ENCODE measurements around the gene CSN3.
"Not testable (repeated sequence)": the region's sequence is repeated elsewhere in the genome, so short reads cannot be mapped to it uniquely, and the experiment has no call there.

Gene CSN3, protein sequence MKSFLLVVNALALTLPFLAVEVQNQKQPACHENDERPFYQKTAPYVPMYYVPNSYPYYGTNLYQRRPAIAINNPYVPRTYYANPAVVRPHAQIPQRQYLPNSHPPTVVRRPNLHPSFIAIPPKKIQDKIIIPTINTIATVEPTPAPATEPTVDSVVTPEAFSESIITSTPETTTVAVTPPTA

GRCh38 chr4:70242297-70242696, at the start of gene CSN3:
Gene CSN3 (plus strand): TSS chr4:70242597. CDS start chr4:70244820, 2,223 bp downstream.
- not testable (repeated sequence) for H3K4me3 Mint-ChIP-seq

DNA sequence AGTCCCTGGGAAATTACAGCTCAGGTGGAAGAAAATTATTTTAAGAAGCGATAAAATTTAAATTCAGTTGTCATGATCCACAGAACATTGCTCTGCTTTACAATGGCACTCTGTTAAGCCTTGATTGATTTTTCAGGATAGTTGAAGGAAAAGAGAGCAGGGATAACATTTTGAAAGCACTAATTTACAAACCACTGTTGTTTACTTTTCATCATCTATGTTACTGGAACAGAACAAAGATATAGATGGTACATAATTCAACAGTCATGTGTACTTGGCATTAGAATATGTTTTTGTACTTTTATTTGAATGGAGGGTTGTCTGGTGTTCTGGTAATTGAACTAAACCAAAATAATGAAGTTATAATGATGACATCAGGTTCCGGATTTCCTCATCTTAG, 49.5 kb upstream of the CSN3 start:
- H3K27me3 Mint-ChIP-seq: no peaks in the 10 kb centered on the region
- H3K4me1 Mint-ChIP-seq: no peaks in the 10 kb centered on the region
- H3K27ac Mint-ChIP-seq: no peak overlapping the region
- DNase-seq (no peak), ATAC-seq (no peak)
- no peaks in the 10 kb centered on the region for H3K9me3 Mint-ChIP-seq
- no peak overlapping the region for H3K4me3 Mint-ChIP-seq

More at GRCh38 chr4:70242297-70242696, at the start of gene CSN3:
- H3K9me3 Mint-ChIP-seq, H3K4me1 Mint-ChIP-seq, H3K27me3 Mint-ChIP-seq, H3K27ac Mint-ChIP-seq, ATAC-seq, DNase-seq: not testable (repeated sequence)

DNA sequence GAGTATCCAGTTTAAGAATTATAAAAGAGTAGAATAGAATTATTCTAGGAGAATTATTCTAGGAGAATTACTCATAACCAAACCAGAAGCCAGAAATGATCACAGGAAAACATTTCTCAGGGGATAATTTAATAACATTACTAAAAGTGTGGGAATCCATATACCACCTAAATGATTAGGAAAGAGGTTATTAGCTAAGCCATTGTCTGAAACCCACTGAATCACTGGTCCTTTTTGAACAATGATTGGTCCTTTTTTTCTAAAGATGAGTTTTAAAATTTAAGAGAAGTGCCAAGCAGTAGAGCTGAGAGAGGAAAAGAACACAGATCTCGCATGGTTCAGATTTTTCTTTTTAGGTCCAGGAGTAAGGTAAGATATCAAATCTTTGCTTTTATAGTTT, 47.0 kb upstream of the CSN3 start, which contains the start of gene ODAM:
ODAM (plus strand) TSS at position 301 of the 400 bp plus-strand sequence. CDS start 819 bp downstream, outside the sequence.
- H3K27me3 Mint-ChIP-seq: no peaks in the 10 kb centered on the region
- no peak within 1 kb of the TSS for H3K27ac Mint-ChIP-seq
- H3K4me1 Mint-ChIP-seq: no peaks in the 10 kb centered on the region
- no peaks in the 10 kb centered on the region for H3K9me3 Mint-ChIP-seq
- ATAC-seq (no peak), DNase-seq (no peak)
- H3K4me3 Mint-ChIP-seq: no peak within 1 kb of the TSS

- Mint-ChIP-seq H3K27ac (no peak overlapping the region), H3K9me3 (no peaks in the 10 kb centered on the region), H3K4me1 (no peaks in the 10 kb centered on the region), H3K27me3 (no peaks in the 10 kb centered on the region), H3K4me3 (no peak overlapping the region)
- ATAC-seq (no peak), DNase-seq (no peak)
Observed at GRCh38 chr4:70196857-70197256, 45.5 kb upstream of the CSN3 start.

- Mint-ChIP-seq H3K27ac (no peak overlapping the region), H3K4me3 (no peak overlapping the region), H3K27me3 (no peaks in the 10 kb centered on the region), H3K9me3 (no peaks in the 10 kb centered on the region), H3K4me1 (no peaks in the 10 kb centered on the region)
- ATAC-seq: no peak
- no peak for DNase-seq
Observed at GRCh38 chr4:70197842-70198241, 44.6 kb upstream of the CSN3 start.

GRCh38 chr4:70203601-70204000, 38.8 kb upstream of the CSN3 start:
- no peak overlapping the region for H3K27ac Mint-ChIP-seq
- H3K4me1 Mint-ChIP-seq: no peaks in the 10 kb centered on the region
- H3K27me3 Mint-ChIP-seq: no peaks in the 10 kb centered on the region
- H3K9me3 Mint-ChIP-seq: no peaks in the 10 kb centered on the region
- no peak overlapping the region for H3K4me3 Mint-ChIP-seq
- DNase-seq (no peak), ATAC-seq (no peak)

DNA sequence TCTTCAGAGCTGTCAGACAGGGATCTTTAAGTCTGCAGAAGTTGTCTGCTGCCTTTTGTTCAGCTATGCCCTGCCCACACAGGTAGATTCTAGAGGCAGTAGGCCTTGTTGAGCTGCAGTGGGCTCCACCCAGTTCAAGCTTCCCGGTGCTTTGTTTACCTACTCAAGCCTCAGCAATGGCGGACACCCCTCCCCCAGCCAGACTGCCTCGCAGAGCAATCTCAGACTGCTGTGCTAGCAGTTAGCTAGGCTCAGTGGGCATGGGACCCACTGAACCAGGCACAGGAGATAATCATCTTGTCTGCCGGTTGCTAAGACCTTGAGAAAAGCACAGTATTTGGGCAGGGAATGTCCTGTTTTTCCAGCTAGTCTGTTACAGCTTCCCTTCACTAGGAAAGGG, 29.6 kb upstream of the CSN3 start:
- H3K4me1 Mint-ChIP-seq, H3K9me3 Mint-ChIP-seq, H3K27me3 Mint-ChIP-seq, DNase-seq, ATAC-seq, H3K27ac Mint-ChIP-seq, H3K4me3 Mint-ChIP-seq: not testable (repeated sequence)

GRCh38 chr4:70216109-70216508, 26.3 kb upstream of the CSN3 start:
- DNase-seq, H3K4me3 Mint-ChIP-seq, H3K27ac Mint-ChIP-seq, ATAC-seq, H3K9me3 Mint-ChIP-seq, H3K27me3 Mint-ChIP-seq, H3K4me1 Mint-ChIP-seq: not testable (repeated sequence)

GRCh38 chr4:70216550-70216949, 25.8 kb upstream of the CSN3 start:
- not testable (repeated sequence) for H3K4me1 Mint-ChIP-seq, H3K27me3 Mint-ChIP-seq, H3K27ac Mint-ChIP-seq, H3K9me3 Mint-ChIP-seq, DNase-seq, ATAC-seq, H3K4me3 Mint-ChIP-seq

DNA sequence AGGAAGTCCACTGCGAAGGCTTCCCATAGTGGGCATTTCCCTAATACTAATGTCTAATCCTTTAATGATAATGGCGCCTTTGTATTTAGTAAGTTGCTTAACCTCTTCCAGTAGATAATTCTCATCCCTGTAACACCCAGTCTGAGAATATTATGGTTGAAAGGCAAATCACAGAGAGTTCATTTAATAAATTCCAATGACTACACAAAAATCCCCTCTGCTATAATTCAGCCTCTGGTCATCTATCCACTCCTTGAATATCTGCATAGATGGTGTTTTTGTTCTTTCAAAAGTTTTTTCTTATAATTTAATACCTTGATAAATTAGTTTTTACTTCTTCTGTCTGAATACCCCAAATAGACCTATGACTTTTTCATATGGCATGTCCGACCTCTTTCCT, 21.0 kb upstream of the CSN3 start:
- H3K4me3 Mint-ChIP-seq, H3K4me1 Mint-ChIP-seq, H3K9me3 Mint-ChIP-seq, ATAC-seq, H3K27me3 Mint-ChIP-seq, DNase-seq, H3K27ac Mint-ChIP-seq: not testable (repeated sequence)

- H3K27ac Mint-ChIP-seq, DNase-seq, ATAC-seq, H3K4me1 Mint-ChIP-seq, H3K4me3 Mint-ChIP-seq, H3K27me3 Mint-ChIP-seq, H3K9me3 Mint-ChIP-seq: not testable (repeated sequence)
Observed at GRCh38 chr4:70221818-70222217, 20.6 kb upstream of the CSN3 start.

DNA sequence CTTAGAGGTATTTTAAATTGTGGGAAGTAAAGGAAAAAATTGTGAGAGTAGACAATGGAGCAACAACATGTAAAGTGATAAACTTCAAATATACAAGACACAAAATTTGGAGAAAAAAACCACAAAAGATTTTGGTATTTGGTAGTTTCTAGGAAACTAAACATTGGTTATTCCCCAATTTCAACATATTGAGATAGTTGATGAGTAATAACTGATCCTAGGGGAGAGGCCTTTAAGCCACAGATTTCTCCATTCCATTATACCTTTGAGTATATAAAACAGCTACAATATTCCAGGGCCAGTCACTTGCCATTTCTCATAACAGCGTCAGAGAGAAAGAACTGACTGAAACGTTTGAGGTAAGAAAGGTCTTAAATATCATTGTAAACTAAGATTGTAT, 16.6 kb upstream of the CSN3 start, which contains the start of gene FDCSP:
FDCSP (plus strand) TSS at position 301 of the 400 bp plus-strand sequence. CDS start 5,071 bp downstream, outside the sequence.
- no peak within 1 kb of the TSS for H3K4me3 Mint-ChIP-seq

DNA sequence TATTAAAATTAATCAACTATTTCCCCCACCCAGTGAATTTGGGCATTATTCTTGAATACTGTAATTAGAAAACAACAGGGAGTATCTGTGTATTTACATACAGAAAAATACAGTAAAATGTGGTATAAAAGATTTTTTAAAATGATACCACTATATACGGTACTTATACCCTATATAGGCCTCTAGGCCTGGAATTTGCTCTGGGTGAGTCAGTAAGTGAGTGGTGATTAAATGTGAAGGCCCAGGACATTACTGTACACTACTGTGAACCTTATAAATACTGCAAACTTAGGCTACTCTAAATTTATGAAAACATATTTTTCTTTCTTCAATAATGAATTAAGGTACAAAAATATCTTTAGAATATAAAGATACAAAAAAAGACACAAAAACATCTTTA, 6.3 kb upstream of the CSN3 start:
- H3K27me3 Mint-ChIP-seq: no peaks in the 10 kb centered on the region
- ATAC-seq (no peak), DNase-seq (no peak)
- H3K4me3 Mint-ChIP-seq: no peak overlapping the region
- H3K27ac Mint-ChIP-seq: no peak overlapping the region
- H3K4me1 Mint-ChIP-seq: no peaks in the 10 kb centered on the region
- H3K9me3 Mint-ChIP-seq: no peaks in the 10 kb centered on the region

More for the DNA sequence above, 16.6 kb upstream of the CSN3 start, which contains the start of gene FDCSP:
- no peak for ATAC-seq
- no peak for DNase-seq
- H3K4me1 Mint-ChIP-seq: no peaks in the 10 kb centered on the region
- H3K9me3 Mint-ChIP-seq: no peaks in the 10 kb centered on the region
- no peak within 1 kb of the TSS for H3K27ac Mint-ChIP-seq
- H3K27me3 Mint-ChIP-seq: no peaks in the 10 kb centered on the region

DNA sequence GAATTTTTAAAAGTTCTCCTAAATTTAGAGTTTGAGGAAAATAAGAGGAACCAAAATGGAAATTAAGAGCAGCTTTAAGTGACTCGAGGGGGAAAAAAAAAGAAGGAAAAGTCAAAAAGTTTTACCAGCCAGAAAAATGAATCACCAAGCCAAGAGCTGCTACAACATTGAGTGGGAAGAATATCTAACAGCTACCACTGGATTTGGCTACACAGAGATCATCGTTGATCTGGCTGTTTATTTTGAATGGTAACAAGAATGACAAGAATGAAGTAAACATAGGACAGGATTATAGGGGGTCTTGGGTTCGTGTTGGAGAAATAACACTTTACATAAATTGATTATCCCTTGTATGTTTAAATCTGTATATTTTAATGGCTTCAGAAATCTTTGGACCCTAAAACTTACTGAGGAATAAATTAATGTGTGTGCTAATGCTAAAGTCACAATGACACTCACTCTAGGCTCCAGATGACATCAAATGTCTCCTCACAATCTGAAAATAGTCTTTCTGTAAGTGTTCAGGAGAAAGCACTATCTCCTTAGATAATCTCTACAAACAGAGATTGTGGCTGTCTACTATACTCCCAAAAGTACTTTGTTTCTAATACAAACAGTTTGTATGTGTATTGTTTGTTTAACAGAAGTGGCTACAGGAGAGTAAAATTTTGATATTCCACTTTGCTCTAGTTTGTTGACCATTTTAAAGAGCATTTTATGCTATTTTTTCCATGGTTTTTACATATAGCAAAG, 3.1 kb upstream of the CSN3 start:
- Mint-ChIP-seq H3K4me3 (no peak overlapping the region), H3K27me3 (no peaks in the 10 kb centered on the region), H3K9me3 (no peaks in the 10 kb centered on the region), H3K4me1 (no peaks in the 10 kb centered on the region), H3K27ac (no peak overlapping the region)
- no peak for ATAC-seq
- no peak for DNase-seq

DNA sequence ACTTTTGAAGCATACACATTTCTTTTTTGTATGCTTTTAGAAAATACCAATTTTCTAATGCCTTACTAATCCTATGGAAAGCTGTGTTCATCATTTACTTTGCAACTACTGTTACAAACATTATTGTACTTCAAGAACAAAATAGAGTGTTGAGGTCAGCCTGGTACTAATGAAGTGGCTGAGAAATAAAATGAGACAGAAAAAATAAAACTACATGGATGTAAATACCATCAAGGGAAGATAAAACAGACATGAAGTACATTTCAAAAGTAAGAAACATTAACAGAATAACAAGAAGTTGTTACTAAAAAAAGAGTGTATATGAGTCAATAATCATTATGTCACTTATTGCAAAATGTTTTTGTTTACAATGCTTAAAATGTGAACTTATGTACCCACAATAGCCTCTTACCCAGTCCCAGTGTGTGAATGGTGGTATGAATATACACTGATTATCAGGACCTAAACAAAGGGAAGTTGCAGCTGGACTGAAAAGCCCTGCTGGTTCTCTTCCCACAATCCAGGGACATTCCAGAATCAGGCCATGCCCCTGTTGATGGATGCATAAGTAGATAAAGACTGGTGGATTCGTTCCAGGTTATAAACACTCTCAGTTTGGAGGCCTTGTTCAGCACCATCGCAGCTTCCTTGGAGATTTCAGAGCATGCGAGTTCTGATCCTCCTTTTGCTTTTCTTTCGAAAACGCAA, 2.4 kb upstream of the CSN3 start:
- Mint-ChIP-seq H3K9me3 (no peaks in the 10 kb centered on the region), H3K4me3 (no peak overlapping the region)
- no peak for DNase-seq

GRCh38 chr4:70243091-70243490, 694 bp downstream of the CSN3 start:
- no peak for DNase-seq
- Mint-ChIP-seq H3K27ac (no peak overlapping the region), H3K9me3 (no peaks in the 10 kb centered on the region), H3K27me3 (no peaks in the 10 kb centered on the region), H3K4me1 (no peaks in the 10 kb centered on the region), H3K4me3 (no peak overlapping the region)
- ATAC-seq: no peak

More for the DNA sequence above, 2.4 kb upstream of the CSN3 start:
- no peak for ATAC-seq
- no peak overlapping the region for H3K27ac Mint-ChIP-seq
- H3K4me1 Mint-ChIP-seq: no peaks in the 10 kb centered on the region
- no peaks in the 10 kb centered on the region for H3K27me3 Mint-ChIP-seq
